ENCODE data around the gene ARHGAP28. TPM values are rescaled to one million over a fixed set of nuclear protein-coding genes. Genes with fewer than 3 reads are reported as not detected.

Gene ARHGAP28
- polyA plus RNA-seq, 1 of the 3 experiments (the other 2 are of a cell fraction) = 0.99 TPM

- H3K9me2 ChIP-seq = no peaks in the 10 kb centered on the region
- ChIA-PET CTCF (no interaction called here), POLR2A (no interaction called here)
- H3K79me2 ChIP-seq (ENCODE audit: insufficient read depth) = no peaks in the 10 kb centered on the region
- H3K4me1 ChIP-seq (ENCODE audit: control insufficient read depth in 1 of 2, insufficient read depth in 2 of 2, low read depth in 1 of 2, low read length in 1 of 2) = no peaks in the 10 kb centered on the region
- no peak overlapping the region for H3K27ac ChIP-seq (ENCODE audit: low read depth in 2 of 2, low read length in 1 of 2)
- H3K9ac ChIP-seq = no peak overlapping the region
- DNase-seq = no peak
- no peak overlapping the region for H3K4me2 ChIP-seq
- no peaks in the 10 kb centered on the region for H3F3A ChIP-seq (replicated peaks; ENCODE audit: insufficient read depth)
- no peaks in the 10 kb centered on the region for H3K27me3 ChIP-seq (ENCODE audit: insufficient read depth)
- H4K20me1 ChIP-seq (ENCODE audit: insufficient read depth) = no peaks in the 10 kb centered on the region
- H3K36me3 ChIP-seq (replicated peaks in 1 of 2; ENCODE audit: control insufficient read depth in 1 of 2, insufficient read depth in 2 of 2, low read length in 1 of 2) = no peaks in the 10 kb centered on the region
- no peak overlapping the region for H3K4me3 ChIP-seq (ENCODE audit: low read depth in 2 of 2, low read length in 1 of 2)
- no peak overlapping the region for H2AFZ ChIP-seq (ENCODE audit: low read depth)
- H3K9me3 ChIP-seq = no peaks in the 10 kb centered on the region
- TF ChIP-seq IRF3 (IDR thresholded peaks at IDR 0.05; ENCODE audit: low read depth, low read length) = no peak
- TF ChIP-seq MAX (IDR thresholded peaks at IDR 0.05; ENCODE audit: low read depth) = no peak
- TF ChIP-seq CHD2 (IDR thresholded peaks at IDR 0.05; ENCODE audit: low read length, partially characterized antibody) = no peak
- no peak for TF ChIP-seq FOXM1 (IDR thresholded peaks at IDR 0.05; ENCODE audit: low read depth)
- TF ChIP-seq PBX3 (IDR thresholded peaks at IDR 0.05) = no peak
- TF ChIP-seq YY1 (IDR thresholded peaks at IDR 0.05; ENCODE audit: low read depth) = no peak
- TF ChIP-seq TAF1 (IDR thresholded peaks at IDR 0.05; ENCODE audit: borderline replicate concordance, low read depth, low read length) = no peak
- no peak for TF ChIP-seq SMC3 (IDR thresholded peaks at IDR 0.05; ENCODE audit: low read depth, low read length)
- no peak for TF ChIP-seq POLR2AphosphoS5 (IDR thresholded peaks at IDR 0.05; ENCODE audit: low read depth, low read length)
- no peak for TF ChIP-seq ELF1 (IDR thresholded peaks at IDR 0.05)
- no peak for TF ChIP-seq USF2 (IDR thresholded peaks at IDR 0.05; ENCODE audit: borderline replicate concordance, low read depth, low read length)
- TF ChIP-seq TEAD4 (IDR thresholded peaks at IDR 0.05; ENCODE audit: borderline replicate concordance, insufficient read depth) = no peak
- no peak for TF ChIP-seq RFX5 (IDR thresholded peaks at IDR 0.05; ENCODE audit: low read length)
- no peak for TF ChIP-seq MEF2A (IDR thresholded peaks at IDR 0.05; ENCODE audit: borderline replicate concordance, low read depth)
- no peak for TF ChIP-seq EZH2phosphoT487 (IDR thresholded peaks at IDR 0.05; ENCODE audit: borderline replicate concordance, low read depth)
- TF ChIP-seq ZBTB33 (IDR thresholded peaks at IDR 0.05; ENCODE audit: borderline replicate concordance, low read depth) = no peak
- no peak for TF ChIP-seq NFIC (IDR thresholded peaks at IDR 0.05; ENCODE audit: borderline replicate concordance)
- no peak for TF ChIP-seq SIN3A (IDR thresholded peaks at IDR 0.05; ENCODE audit: borderline replicate concordance, low read depth, low read length)
Observed at GRCh38 chr18:6820314-6820713, 90.8 kb downstream of the ARHGAP28 start.
